Measurements from ENCODE around the gene LDLRAD3.
"Not testable (repeated sequence)": the region's sequence is repeated elsewhere in the genome, so short reads cannot be mapped to it uniquely, and the experiment has no call there.

The LDLRAD3 gene

GRCh38 chr11:36177836-36178235, 234.0 kb downstream of the LDLRAD3 start:
- POLR2A ChIA-PET, result no interaction called here
- TF ChIP-seq NFRKB (IDR thresholded peaks at IDR 0.05) (no peak), SUZ12 (IDR thresholded peaks at IDR 0.05) (no peak), SP1 (IDR thresholded peaks at IDR 0.05) (no peak), ELF4 (IDR thresholded peaks at IDR 0.05) (no peak), FOXK2 (IDR thresholded peaks at IDR 0.05) (no peak), CTBP1 (IDR thresholded peaks at IDR 0.05; ENCODE audit: borderline replicate concordance) (no peak), L3MBTL2 (conservative IDR thresholded peaks at IDR 0.05) (no peak), LEF1 (IDR thresholded peaks at IDR 0.05; ENCODE audit: borderline replicate concordance) (no peak), FOXM1 (IDR thresholded peaks at IDR 0.05; ENCODE audit: borderline replicate concordance) (no peak), TARDBP (IDR thresholded peaks at IDR 0.05) (no peak), FOXA1 (IDR thresholded peaks at IDR 0.05) (no peak), ARNT (IDR thresholded peaks at IDR 0.05) (no peak), ZNF384 (IDR thresholded peaks at IDR 0.05) (no peak), HDGF (IDR thresholded peaks at IDR 0.05; ENCODE audit: borderline replicate concordance) (no peak), PKNOX1 (IDR thresholded peaks at IDR 0.05) (no peak), BHLHE40 (IDR thresholded peaks at IDR 0.05; ENCODE audit: borderline replicate concordance) (no peak)
- DNase-seq (ENCODE audit: extremely low spot score), result no peak
- CTCF ChIA-PET, result no interaction called here

GRCh38 chr11:36186340-36187175, 242.7 kb downstream of the LDLRAD3 start:
- ChIA-PET CTCF (interaction anchor here (0.7 kb wide), 1 partner anchor 77 kb away, joined by 3 read pairs; no protein-coding TSS in a partner anchor), POLR2A (no interaction called here)
- no peak for DNase-seq (ENCODE audit: extremely low spot score)
- TF ChIP-seq PKNOX1 (IDR thresholded peaks at IDR 0.05) (no peak), HDGF (IDR thresholded peaks at IDR 0.05; ENCODE audit: borderline replicate concordance) (no peak), LEF1 (IDR thresholded peaks at IDR 0.05; ENCODE audit: borderline replicate concordance) (no peak), ARNT (IDR thresholded peaks at IDR 0.05) (no peak), ZNF384 (IDR thresholded peaks at IDR 0.05) (no peak), SUZ12 (IDR thresholded peaks at IDR 0.05) (no peak), TARDBP (IDR thresholded peaks at IDR 0.05) (no peak), FOXA1 (IDR thresholded peaks at IDR 0.05) (no peak)

GRCh38 chr11:36187622-36188021, 243.8 kb downstream of the LDLRAD3 start:
- POLR2A ChIA-PET, result no interaction called here
- no peak for TF ChIP-seq FOXA1 (IDR thresholded peaks at IDR 0.05)
- no peak for TF ChIP-seq NFRKB (IDR thresholded peaks at IDR 0.05)
- TF ChIP-seq L3MBTL2 (conservative IDR thresholded peaks at IDR 0.05), result no peak
- TF ChIP-seq ELF4 (IDR thresholded peaks at IDR 0.05), result no peak
- CTCF ChIA-PET, result no interaction called here
- DNase-seq (ENCODE audit: extremely low spot score), result no peak

GRCh38 chr11:36189735-36190134, 245.9 kb downstream of the LDLRAD3 start:
- POLR2A ChIA-PET; CTCF ChIA-PET; DNase-seq (ENCODE audit: extremely low spot score): not testable (repeated sequence)

GRCh38 chr11:36191941-36192340, 248.1 kb downstream of the LDLRAD3 start:
- CTCF ChIA-PET, result interaction anchor here (1.0 kb wide), 1 partner anchor 66 kb away, joined by 3 read pairs; no protein-coding TSS in a partner anchor
- POLR2A ChIA-PET, result no interaction called here
- no peak for TF ChIP-seq ARNT (IDR thresholded peaks at IDR 0.05)
- TF ChIP-seq FOXM1 (IDR thresholded peaks at IDR 0.05; ENCODE audit: borderline replicate concordance), result no peak
- TF ChIP-seq FOXK2 (IDR thresholded peaks at IDR 0.05), result no peak

GRCh38 chr11:36192425-36193289, 248.8 kb downstream of the LDLRAD3 start:
- ChIA-PET POLR2A (no interaction called here), CTCF (interaction anchor here (1.0 kb wide), 1 partner anchor 65 kb away, joined by 3 read pairs; no protein-coding TSS in a partner anchor)
- DNase-seq (ENCODE audit: extremely low spot score), result no peak
- TF ChIP-seq FOXK2 (IDR thresholded peaks at IDR 0.05) (no peak), FOXM1 (IDR thresholded peaks at IDR 0.05; ENCODE audit: borderline replicate concordance) (no peak), CTBP1 (IDR thresholded peaks at IDR 0.05; ENCODE audit: borderline replicate concordance) (no peak), LEF1 (IDR thresholded peaks at IDR 0.05; ENCODE audit: borderline replicate concordance) (no peak), L3MBTL2 (conservative IDR thresholded peaks at IDR 0.05) (no peak), NFRKB (IDR thresholded peaks at IDR 0.05) (no peak), ELF4 (IDR thresholded peaks at IDR 0.05) (no peak), SP1 (IDR thresholded peaks at IDR 0.05) (no peak), SUZ12 (IDR thresholded peaks at IDR 0.05) (no peak), HDGF (IDR thresholded peaks at IDR 0.05; ENCODE audit: borderline replicate concordance) (no peak), FOXA1 (IDR thresholded peaks at IDR 0.05) (no peak), ZNF384 (IDR thresholded peaks at IDR 0.05) (no peak), ARNT (IDR thresholded peaks at IDR 0.05) (no peak), BHLHE40 (IDR thresholded peaks at IDR 0.05; ENCODE audit: borderline replicate concordance) (no peak)

More at GRCh38 chr11:36191941-36192340, 248.1 kb downstream of the LDLRAD3 start:
- DNase-seq (ENCODE audit: extremely low spot score), result no peak

- CTCF ChIA-PET, result no interaction called here
- DNase-seq (ENCODE audit: extremely low spot score), result no peak
- no peak for TF ChIP-seq ARNT (IDR thresholded peaks at IDR 0.05)
- no peak for TF ChIP-seq FOXA1 (IDR thresholded peaks at IDR 0.05)
- TF ChIP-seq FOXM1 (IDR thresholded peaks at IDR 0.05; ENCODE audit: borderline replicate concordance), result no peak
- TF ChIP-seq HDGF (IDR thresholded peaks at IDR 0.05; ENCODE audit: borderline replicate concordance), result no peak
- no peak for TF ChIP-seq BHLHE40 (IDR thresholded peaks at IDR 0.05; ENCODE audit: borderline replicate concordance)
- TF ChIP-seq SP1 (IDR thresholded peaks at IDR 0.05), result no peak
- TF ChIP-seq ZNF384 (IDR thresholded peaks at IDR 0.05), result no peak
- TF ChIP-seq PKNOX1 (IDR thresholded peaks at IDR 0.05), result no peak
- no peak for TF ChIP-seq SUZ12 (IDR thresholded peaks at IDR 0.05)
- TF ChIP-seq ELF4 (IDR thresholded peaks at IDR 0.05), result no peak
- TF ChIP-seq TARDBP (IDR thresholded peaks at IDR 0.05), result no peak
- no peak for TF ChIP-seq LEF1 (IDR thresholded peaks at IDR 0.05; ENCODE audit: borderline replicate concordance)
- no peak for TF ChIP-seq NFRKB (IDR thresholded peaks at IDR 0.05)
- TF ChIP-seq FOXK2 (IDR thresholded peaks at IDR 0.05), result no peak
- no peak for TF ChIP-seq L3MBTL2 (conservative IDR thresholded peaks at IDR 0.05)
- no peak for TF ChIP-seq CTBP1 (IDR thresholded peaks at IDR 0.05; ENCODE audit: borderline replicate concordance)
- POLR2A ChIA-PET, result no interaction called here
Observed at GRCh38 chr11:36193290-36193619, 249.4 kb downstream of the LDLRAD3 start.

All from HEK293T (cell line).